Measurements from ENCODE around the gene KDSR. TPM values are rescaled to one million over a fixed set of nuclear protein-coding genes. Genes with fewer than 3 reads are reported as not detected.

The KDSR gene
- total RNA-seq, 1 donor from 2014 or later, result 32.5 TPM

GRCh38 chr18:63321291-63321690 lies 45.7 kb downstream of the KDSR start:
- no peak for DNase-seq (ENCODE audit: low spot score)

GRCh38 chr18:63320975-63321265 lies 46.1 kb downstream of the KDSR start:
- DNase-seq (ENCODE audit: low spot score), result no peak

GRCh38 chr18:63320123-63320974 lies 46.7 kb downstream of the KDSR start:
- DNase-seq (ENCODE audit: low spot score), result peak; percentile 96

- peak; percentile 65 for DNase-seq (ENCODE audit: low spot score)
These were observed 47.5 kb downstream of the KDSR start, which contains the start of gene BCL2 for GRCh38 chr18:63319383-63320122. TSS of gene BCL2 (minus strand) at chr18:63319769.

- no peak for DNase-seq (ENCODE audit: low spot score)
These were observed 48.1 kb downstream of the KDSR start for GRCh38 chr18:63318889-63319382.

GRCh38 chr18:63317982-63318888 lies 48.8 kb downstream of the KDSR start:
- no peak for DNase-seq (ENCODE audit: low spot score)

GRCh38 chr18:63317556-63317946 lies 49.5 kb downstream of the KDSR start:
- DNase-seq (ENCODE audit: low spot score), result no peak

GRCh38 chr18:63316612-63317555 lies 50.1 kb downstream of the KDSR start:
- DNase-seq (ENCODE audit: low spot score), result no peak

GRCh38 chr18:63315876-63316275 lies 51.1 kb downstream of the KDSR start:
- DNase-seq (ENCODE audit: low spot score), result no peak

GRCh38 chr18:63315131-63315662 lies 51.8 kb downstream of the KDSR start:
- DNase-seq (ENCODE audit: low spot score), result no peak

GRCh38 chr18:63314062-63314790 lies 52.8 kb downstream of the KDSR start:
- DNase-seq (ENCODE audit: low spot score), result no peak

- DNase-seq (ENCODE audit: low spot score), result no peak
These were observed 53.5 kb downstream of the KDSR start for GRCh38 chr18:63313396-63313917.

- DNase-seq (ENCODE audit: low spot score), result peak; percentile 96
These were observed 54.1 kb downstream of the KDSR start for GRCh38 chr18:63312737-63313395.

GRCh38 chr18:63312019-63312409 lies 55.0 kb downstream of the KDSR start:
- no peak for DNase-seq (ENCODE audit: low spot score)

GRCh38 chr18:63311118-63312018 lies 55.6 kb downstream of the KDSR start:
- peak; percentile 91 for DNase-seq (ENCODE audit: low spot score)

- DNase-seq (ENCODE audit: low spot score), result no peak
These were observed 57.6 kb downstream of the KDSR start for GRCh38 chr18:63309422-63309821.

GRCh38 chr18:63307551-63308200 lies 59.3 kb downstream of the KDSR start:
- no peak for DNase-seq (ENCODE audit: low spot score)
